Measurements from ENCODE around the gene NECTIN1.
A peak's percentile ranks its signal among the peaks of the same experiment; 100 is the strongest.

The NECTIN1 gene

DNA sequence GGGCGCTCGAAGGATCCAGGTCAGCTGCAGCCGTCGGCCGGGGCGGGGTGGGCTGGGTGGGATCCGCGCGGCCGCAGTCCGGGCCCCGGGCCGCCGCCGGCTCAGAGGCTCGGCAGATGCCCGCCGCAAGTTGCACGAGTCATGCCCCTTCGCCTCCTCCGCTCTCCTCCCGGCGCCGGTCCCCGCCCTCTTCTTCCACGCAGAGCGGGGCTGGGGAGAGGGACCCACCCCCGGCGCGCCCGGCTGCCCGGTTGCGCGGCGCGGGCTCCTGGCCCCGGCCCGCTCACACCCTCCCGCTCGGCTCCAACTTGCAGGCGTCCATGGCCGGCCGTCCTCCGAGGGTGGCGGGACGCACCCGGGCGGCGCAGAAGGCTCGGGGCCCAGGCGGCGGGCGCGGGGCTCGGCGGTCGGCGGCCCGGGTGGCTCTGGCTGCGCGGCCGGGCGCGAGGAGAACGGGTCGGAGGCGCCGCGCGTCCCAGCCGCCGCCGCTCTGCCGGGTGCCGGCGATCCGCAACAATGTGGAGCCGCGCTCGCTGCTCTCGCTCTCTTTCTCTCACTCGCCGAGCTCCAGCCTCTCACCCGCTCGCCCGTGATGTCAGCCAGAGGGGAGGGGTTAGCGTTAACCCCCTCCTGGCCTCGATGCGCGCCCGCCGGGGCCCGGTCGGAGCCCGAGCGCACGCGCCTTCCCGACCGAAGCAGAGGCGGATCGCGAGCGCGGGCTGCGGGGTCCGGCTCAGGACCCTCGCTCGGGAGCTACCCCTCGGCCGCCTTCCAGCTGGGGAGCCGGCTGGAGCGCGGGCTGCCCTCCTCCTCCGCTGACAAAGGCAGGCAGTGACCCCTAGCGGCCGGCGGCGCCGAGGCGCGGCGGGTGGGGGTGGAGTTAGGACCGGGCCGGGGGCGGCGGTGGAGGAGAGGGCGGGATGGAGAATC, at the start of gene NECTIN1:
Gene NECTIN1 (minus strand): TSS at position 550 of the 930 bp plus-strand sequence. CDS start 647 bp downstream, outside the sequence.
- intact Hi-C loops (cut with DNase I): loop anchor here (1.0 to 5.0 kb wide), 3 partner anchors 58 to 247 kb away; no protein-coding TSS in a partner anchor
- peak; percentile 83 to 98 (median 90) for DNase-seq

DNA sequence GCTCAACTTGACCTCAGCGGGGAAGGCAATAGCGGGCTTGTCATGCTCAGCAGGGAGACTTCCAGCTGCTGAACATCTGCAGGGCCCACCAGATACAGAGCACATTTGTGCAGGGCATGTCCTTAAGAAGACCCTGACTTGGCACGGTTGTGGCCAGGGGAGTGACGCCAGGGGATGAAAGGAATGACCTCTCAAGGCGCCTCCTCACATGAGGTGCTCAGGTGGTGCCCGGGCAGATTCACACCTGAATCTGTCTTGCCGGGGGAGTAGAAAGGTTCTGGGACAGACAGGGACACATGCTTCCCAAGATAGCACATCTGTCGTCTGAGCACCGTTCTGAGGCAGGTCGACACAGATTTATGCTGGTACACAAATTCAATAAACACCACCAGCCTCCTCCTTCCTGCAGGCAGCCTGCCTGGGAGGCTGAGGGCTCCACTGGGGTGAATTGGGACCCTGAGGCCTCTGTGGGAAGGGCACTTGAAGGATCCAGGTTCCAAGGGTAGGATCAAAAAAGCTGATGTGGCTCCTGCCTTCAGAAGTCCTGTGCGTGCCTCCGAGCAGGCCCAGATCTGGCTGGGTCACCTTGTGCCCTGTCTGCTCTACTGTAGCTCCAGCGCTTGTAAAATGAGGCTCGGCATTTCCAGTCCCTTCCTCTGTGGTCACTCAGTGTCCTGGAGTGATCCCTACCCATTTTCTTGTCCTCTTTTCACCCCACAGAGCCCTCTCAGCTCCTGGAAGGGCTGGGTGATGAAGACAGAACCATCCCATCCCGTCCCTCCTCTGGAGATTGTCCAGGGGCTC, 49.6 kb upstream of the NECTIN1 start:
- intact Hi-C loops (cut with DNase I): no loop called here
- DNase-seq: peak in 2 of 10 donors; percentile 64 to 72

- intact Hi-C loops (cut with DNase I): no loop called here
- peak in 8 of 10 donors; percentile 46 to 94 (median 66) for DNase-seq
Measured at GRCh38 chr11:119777940-119778339, 48.9 kb upstream of the NECTIN1 start.

DNA sequence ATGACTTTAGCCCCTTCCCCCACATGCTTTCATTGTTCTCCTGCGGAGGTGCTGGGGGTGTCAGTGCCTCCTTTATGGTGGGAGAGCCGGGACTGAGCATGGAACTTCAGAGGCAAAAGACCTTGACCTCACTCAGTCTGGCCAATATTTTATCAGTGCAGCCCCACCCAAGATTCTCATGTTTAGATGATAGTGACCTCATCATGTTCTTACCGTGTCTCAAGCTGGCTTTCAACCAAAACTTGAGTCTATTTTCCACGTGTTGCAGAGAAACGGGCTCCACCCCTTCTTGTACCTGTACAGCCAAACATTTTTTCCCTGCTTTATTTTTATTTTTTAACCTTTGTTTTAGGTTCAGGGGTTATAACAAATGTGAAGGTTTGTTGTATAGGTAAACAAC, 47.7 kb upstream of the NECTIN1 start:
- intact Hi-C loops (cut with DNase I): no loop called here
- DNase-seq: no peak

DNA sequence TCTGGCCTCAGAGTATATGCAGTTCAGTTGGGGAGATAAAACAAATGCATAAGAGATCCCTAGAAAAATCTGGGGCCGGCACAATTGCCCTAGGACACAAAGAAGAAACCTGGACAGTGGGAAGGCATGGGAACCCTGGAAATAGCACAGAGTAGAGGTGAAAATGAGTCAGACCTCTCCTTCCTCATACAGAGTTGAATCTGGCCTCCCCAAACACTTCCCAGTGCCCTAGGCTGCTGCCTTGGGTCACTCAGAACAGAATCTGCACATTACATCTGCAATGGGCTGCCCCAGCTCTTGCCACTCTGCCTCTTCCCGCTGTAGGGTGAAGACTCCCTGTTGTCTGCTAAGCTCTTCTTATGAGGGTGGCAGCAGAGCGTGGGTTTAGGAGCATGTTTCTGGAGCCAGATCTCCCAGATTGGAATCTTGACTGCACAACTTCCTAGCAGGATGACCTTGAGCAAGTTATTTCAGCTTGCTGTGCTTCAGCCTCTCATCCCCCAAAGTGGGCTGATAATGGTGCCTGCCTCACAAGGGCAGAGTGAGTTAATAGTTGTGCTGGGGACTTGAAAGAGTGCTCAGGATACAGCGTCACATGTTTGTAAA, 47.1 kb upstream of the NECTIN1 start:
- intact Hi-C loops (cut with DNase I): no loop called here
- DNase-seq: peak in 2 of 10 donors; percentile 33 to 65

- intact Hi-C loops (cut with DNase I): no loop called here
- peak in 2 of 10 donors; percentile 3 to 24 for DNase-seq
Measured at GRCh38 chr11:119774172-119774763, 45.3 kb upstream of the NECTIN1 start.

GRCh38 chr11:119772641-119773415, 43.8 kb upstream of the NECTIN1 start:
- peak in 5 of 10 donors; percentile 41 to 91 (median 56) for DNase-seq
- intact Hi-C loops (cut with DNase I): no loop called here

GRCh38 chr11:119772076-119772475, 43.1 kb upstream of the NECTIN1 start:
- peak in 3 of 10 donors; percentile 5 to 46 (median 8) for DNase-seq

DNA sequence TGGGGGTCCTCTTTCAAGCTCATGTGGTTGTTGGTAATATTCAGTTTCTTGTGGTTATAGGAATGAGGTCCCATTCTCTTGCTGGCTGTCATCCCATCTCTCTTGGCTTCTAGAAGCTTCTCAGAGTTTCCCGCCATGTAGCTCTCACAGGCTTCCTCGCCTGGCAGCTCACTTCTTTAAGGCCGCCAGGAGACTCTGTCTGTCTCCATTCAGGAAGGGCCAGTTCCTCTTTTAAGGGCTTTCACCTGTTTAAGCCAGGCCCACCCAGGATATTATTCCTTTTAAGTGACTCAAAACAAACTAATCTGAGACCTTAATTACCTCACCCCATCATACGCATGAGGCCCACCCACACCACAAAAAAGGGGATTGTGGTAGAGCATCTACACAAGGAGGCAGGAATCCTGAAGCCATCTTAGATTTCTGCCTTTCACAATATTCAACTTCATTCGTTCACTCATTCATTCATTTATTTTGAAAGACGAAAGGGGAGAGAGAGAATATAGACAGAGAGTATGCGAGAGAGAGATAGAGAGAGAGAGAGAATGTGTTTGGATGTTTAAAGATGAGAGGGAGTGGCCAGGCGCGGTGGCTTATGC, 42.3 kb upstream of the NECTIN1 start:
- intact Hi-C loops (cut with DNase I): no loop called here
- DNase-seq: peak in 1 of 10 donors; percentile 24

More at GRCh38 chr11:119772076-119772475, 43.1 kb upstream of the NECTIN1 start:
- intact Hi-C loops (cut with DNase I): no loop called here

- intact Hi-C loops (cut with DNase I): no loop called here
- no peak for DNase-seq
Measured at GRCh38 chr11:119765628-119766027, 36.6 kb upstream of the NECTIN1 start.

DNA sequence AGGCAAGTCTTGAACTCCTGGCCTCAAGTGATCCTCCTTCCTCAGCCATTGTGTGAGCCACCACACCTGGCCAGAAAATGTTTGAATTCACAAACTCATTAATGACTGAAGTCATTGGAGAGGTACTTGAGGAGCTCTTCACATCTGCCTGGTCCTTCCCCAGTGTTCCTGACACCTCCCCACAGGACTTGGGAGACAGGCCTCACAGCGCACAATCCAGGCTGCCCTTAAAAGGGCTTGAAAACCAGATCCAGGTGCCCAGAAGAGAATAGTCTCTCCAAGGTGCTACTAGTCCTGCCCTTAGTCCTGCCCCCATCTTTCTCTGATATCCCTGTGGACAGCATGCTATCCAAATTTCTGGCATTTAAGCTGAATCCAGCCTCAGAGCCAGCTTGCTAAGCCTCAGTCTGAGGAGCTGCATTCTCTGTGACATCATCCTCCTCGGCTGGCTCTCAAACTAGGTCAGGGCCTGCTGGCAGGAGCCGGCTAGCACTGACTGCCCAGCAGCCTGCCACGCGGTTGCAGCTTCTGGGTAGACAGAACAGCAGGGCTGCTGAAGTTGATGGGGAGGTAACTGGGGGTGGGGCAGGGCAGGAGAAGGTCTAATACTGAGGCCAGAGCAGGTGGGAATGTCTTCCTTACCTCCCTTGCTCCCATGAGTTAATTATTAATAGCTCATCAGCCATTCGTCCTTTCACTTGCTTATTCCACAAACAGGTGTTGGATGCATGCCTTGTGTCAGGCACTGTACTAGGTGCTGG, 35.3 kb upstream of the NECTIN1 start:
- intact Hi-C loops (cut with DNase I): no loop called here
- DNase-seq: peak; percentile 48 to 96 (median 73)

DNA sequence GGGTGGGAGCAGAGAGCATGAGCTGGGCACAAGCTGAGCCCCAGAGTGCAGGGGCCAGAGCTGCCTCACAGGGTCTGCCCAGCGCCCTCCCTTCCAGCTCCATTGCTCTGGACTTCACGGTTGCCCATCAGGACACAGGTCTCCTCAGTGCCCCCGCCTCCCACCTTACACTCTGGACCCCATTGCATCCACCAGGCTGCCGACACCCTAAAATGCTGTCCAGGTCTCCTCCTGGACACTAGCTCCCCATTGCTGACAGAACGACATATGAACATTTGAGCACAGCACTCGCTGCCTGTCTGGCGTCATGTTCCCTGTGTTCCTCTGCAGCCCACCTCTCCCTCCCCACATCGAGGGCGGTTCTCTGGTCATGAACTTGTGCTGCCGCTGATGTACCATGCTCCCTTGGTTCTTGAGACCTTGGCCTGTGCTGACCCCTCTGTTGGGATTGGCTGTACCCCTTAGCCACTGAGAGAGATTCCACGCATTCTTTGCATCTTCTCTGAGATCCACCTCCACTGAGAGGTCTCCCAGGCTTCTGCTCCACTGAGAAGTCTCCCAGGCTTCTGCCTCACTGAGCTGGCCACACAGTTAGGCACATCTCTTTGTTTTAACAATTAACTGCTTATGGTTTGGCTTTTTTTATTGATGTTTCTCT, 34.2 kb upstream of the NECTIN1 start:
- peak in 2 of 10 donors; percentile 45 to 70 for DNase-seq
- intact Hi-C loops (cut with DNase I): no loop called here

GRCh38 chr11:119759747-119760412, 30.9 kb upstream of the NECTIN1 start:
- intact Hi-C loops (cut with DNase I): no loop called here
- DNase-seq: peak in 2 of 10 donors; percentile 9 to 32

GRCh38 chr11:119759324-119759723, 30.3 kb upstream of the NECTIN1 start:
- DNase-seq: peak in 2 of 10 donors; percentile 75 to 76
- intact Hi-C loops (cut with DNase I): no loop called here

- peak in 1 of 10 donors; percentile 5 for DNase-seq
Measured at GRCh38 chr11:119758291-119758690, 29.3 kb upstream of the NECTIN1 start.

GRCh38 chr11:119757378-119757777, 28.4 kb upstream of the NECTIN1 start:
- peak in 1 of 10 donors; percentile 32 for DNase-seq
- intact Hi-C loops (cut with DNase I): no loop called here

More at GRCh38 chr11:119758291-119758690, 29.3 kb upstream of the NECTIN1 start:
- intact Hi-C loops (cut with DNase I): no loop called here
